GDM1 (cell line): ENCODE measurements around the gene RBM24.

Experiments
- DNase-seq: peaks from one replicate; lab custom pipeline; 2025; lab: John Stamatoyannopoulos, UW

RBM24 gene

GRCh38 chr6:17343215-17343614 is 62.1 kb downstream of the RBM24 start:
- no peak for DNase-seq
